GM21515 (cell line): ENCODE data around the gene RAB40B.

Experiments
- ATAC-seq: cut with Tn5 transposase; IDR thresholded peaks from one replicate; pipeline ENCODE4 v1.9.1; 2021; ENCODE audit not compliant: unreplicated experiment

RAB40B gene

DNA sequence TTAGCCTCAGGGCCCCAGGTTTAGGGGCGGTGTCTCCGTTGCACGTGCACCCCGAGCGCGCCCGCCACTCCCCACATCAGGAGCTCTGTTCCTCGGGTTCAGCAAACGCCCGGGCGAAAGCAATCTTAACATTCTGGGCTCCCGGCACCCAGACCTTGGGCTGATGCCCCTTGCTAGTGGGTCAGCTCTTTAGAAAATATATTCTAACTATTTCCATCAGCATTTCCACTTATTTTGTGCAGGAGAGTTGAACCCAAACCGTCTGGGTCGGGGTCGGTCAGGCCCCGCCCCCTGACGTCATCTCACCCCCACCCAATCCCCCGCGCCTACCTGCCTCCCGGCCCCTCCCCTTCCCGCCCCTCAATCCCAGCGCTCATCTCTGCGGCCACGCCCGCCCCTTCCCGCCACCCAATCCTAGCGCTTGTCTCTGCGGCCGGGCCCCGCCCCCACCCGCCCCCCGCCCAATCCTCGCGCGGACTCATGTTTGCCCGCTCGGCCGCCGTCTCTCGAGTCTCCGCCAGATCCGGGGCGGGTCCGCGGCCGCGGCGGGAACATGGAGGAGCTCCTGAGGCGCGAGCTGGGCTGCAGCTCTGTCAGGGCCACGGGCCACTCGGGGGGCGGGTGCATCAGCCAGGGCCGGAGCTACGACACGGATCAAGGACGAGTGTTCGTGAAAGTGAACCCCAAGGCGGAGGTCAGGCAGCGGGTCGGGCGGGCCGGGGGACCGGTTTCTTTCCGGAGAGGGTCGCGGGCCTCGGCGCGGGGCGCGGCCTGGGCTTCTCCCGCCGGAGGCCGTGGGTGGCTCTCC, 17.9 kb upstream of the RAB40B start, which contains the start of gene FN3KRP:
Gene FN3KRP, plus strand, starts transcription at position 504 of the 808 bp plus-strand sequence. Its CDS starts 50 bp downstream, at position 554.
- peak; percentile 59 for ATAC-seq

DNA sequence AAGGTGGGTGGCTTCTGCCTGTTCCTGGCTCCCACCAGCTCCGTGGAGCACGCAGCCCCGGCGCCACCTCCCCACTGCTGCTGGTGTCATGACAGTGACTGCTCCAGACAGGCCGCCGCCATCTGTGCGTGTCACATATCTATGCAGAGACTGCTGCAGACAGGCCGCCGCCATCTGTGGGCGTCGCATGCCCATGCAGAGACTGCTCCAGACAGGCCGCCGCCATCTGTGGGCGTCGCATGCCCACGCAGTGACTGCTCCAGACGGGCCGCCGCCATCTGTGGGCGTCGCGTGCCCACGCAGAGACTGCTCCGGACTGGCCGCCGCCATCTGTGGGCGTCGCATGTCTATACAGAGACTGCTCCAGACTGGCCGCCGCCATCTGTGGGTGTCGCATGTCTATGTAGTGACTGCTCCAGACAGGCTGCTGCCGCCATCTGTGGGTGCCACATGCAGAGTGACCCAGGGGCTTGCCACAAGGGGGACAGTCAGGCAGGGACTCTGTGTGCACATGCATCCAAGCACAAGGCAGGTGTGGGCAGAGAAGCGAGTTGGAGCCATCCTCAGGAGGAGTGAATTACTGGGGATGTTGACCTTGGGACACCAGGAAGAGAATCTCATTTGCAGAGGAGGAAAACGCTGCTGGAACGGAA, 14.7 kb upstream of the RAB40B start:
- no peak for ATAC-seq

DNA sequence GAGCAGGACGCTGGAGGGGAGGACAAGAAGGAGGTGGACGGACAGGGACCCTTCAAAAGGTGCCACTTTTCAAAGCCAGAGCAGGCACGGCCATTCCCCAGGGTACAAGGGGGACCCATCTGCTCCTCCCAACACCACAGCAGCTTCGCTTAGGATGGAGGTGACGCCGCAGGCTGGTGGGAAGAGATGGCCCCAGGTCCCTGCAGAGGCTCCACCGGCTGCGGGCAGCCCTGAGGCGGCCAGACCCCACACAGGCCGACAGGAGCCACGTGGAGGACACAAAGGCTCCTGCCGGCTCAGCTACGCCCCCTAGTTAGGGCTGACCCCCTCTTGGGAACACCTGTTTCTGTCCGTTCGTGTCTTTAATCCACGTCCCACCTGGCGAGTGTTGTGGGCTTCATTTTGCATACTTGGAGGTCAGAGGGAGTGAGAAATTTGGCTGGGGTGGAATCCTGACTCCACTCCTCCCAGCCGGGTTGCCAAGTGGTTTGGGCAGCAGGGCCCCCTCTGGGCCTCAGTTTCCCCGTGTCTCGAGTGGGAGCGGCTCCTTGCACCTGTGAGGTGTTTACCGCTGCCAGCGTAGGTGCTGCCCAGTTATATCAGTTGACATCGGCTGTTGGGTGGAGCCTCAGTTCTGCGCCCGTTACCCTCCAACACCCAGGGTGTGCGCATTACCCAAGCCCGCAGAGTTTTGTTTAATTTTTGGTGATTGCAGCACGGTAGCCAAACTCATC, 12.2 kb upstream of the RAB40B start:
- ATAC-seq: no peak

DNA sequence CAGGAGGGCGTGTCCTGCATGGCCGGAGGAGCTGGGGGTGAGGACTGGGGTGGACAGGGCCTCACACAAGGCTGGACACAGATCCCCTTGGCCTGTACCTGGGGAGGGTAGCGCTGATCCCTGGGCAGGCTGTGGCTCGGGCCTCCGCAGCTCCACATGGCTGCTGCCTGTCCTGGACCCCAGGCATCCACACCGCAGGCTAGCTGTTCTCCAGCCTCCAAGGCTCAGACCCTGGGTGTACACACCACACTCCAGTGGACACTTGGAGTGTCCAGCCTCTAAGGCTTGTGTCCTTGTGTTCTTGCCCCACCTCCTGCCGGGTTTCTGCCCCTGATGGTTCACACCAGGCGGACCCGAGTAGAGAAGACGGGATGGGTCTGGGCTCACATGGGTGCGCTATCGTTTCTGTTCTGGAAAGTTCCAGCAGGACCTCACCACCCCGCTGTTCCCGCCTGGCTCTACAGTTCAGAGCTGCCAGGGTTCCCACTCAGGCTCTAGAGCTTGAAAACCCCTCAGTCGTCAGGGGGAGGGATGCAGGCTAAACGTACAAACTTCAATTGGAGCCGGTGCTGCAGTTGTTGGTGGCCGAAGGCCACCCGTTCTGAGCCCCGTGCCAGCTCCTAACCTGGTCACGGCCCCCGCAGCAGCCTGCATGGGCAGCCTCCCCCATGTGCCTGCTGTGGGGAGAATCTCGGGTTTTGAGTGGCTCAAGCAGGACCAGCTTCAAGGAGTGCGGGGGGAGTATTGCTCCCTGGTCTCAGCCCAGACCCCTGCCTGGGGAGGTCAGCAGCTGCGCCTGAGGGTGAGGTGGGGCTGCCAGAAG, 11.4 kb upstream of the RAB40B start:
- no peak for ATAC-seq

DNA sequence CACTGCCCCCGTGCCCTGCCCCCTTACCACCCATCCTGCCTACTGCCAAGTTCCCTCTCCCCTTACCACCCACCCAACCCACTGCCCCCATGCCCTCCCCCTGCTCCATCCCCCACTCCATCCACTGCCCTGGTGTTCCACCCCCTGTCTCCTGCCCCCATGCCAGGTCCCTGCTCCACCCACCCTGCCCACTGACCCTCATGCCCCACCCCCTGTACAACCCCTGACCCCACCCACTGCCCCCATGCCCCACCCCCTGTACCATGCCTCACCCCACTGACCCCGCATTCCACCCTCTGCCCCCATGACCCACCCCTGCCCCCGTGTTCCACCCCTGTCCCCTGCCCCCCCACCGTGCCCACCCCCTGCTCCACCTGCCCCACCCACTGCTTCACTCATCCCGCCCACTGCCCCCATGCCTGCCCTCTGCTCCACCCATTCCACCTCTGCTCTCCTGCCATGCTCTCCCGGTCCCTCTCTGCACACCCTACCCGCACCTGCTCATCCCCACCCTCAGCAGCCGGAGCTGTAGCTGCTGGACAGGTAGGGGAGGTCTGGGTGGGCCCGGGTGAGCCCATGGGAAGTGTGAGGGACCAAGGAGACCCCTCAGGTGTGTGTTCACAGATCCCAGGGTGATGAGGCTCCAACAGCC, 10.7 kb upstream of the RAB40B start:
- ATAC-seq: no peak

DNA sequence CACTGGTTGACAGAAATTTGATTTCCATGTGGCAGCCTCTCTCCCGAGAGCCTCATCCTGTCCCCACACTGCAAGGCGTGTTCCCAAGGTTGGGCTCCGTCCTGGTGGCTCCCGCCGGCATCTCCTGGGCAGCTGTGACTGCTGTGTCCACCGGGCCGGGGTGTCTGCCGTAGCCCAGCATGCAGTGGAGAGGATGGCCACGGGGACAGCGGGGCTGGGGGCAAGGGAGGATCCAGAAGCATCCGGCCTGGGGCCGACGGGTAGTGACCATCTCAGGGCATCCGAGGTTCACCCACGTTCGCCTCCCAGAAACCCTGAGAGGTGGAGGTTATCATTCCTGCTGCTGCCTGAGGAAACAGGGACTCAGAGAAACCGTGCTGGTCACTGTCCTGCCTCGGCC, 7.3 kb upstream of the RAB40B start:
- no peak for ATAC-seq

DNA sequence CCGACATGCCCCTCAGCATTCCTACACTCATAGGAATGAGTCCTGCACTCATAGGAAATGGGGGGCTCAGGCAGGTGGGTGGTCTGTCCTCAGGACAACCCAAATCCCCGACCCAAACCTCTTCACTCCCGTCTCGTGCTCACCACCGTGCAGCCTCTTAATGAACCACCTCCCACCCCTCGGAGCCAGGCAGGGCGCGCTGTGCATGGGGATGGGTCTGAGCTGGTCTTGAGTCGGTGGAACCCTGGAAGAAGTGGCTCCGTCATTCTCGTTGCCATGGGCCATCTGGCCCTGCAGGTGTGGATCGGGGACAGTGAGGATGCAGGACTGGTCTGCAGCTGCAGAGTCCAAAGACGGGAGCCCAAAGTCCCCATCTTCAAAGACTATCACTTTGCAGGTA, 6.4 kb upstream of the RAB40B start:
- ATAC-seq: no peak

DNA sequence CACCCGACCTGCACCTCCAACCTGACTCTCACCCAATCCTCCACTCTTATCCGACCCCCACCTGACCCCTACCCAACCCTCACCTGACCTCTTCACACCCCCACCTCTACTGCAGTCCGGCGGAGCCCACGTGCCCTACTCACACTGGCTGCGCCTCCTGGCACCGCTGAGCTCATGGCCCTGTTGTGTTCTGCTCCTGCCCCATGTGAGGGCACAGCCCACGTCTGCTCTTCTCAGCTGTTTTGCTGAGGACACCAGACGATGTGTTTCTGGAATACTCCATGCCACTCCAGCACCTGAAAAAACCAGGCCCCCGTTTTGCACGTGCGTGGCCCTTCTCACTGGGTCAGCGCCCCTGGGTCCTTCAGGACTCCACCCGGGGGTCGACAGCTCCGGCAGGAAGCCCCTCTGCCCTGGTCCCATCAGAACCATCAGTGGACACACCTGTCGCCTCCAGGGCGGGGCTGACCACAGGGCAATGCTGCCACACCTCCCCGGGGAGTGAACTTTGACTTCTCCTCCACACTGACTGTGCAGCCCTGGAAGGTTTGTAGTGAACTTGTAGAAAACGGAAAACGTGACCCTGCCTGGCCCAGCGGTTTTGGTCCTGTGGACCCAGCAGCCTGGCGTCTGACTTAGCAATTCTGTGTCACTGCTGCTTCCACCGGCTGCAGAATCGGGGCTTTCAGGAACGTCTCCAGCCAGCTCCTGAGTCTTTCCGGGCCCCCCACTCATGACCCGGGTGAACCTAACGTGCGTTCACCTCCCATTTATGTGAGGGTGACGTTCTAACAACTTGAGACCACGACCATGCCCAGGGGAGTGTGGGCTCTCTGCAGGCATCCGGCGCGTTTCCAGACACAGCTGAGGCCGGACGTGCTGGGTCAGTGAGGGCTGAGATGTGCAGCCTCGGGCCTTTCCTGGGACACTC, 5.7 kb upstream of the RAB40B start:
- no peak for ATAC-seq

DNA sequence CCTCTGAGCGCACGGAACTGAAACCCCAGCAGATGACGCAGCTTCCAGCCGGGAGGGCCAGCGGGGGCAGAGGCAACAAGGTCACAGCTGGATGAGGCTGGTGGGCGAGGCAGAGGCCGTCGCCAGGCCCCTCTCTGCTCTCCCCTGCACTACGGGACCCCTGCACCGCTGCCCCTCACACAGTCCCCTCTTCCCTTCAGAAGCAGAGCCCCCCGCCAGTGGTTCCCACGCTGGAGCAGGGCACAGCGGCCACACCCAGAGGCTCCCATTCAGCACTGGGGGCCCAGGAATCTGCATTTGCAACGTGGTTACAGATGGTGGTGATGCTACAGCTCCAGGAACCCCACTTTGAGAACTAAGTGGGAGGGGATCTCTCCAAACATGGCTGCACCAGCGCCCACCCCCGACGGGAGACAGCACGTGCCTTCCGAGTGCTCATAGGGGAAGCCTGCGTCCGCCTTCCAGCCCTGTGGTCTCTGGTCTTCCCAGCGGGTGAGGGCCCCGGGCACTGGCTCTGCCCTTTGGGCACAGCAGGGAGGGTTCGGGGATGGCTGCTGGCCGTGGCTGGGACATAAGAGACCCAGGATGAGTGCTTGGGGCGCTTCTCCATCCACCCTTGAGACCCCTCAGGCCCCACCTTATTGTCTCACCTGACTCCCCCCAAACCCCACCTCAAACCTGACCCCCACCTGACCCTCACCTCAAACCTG, 4.7 kb upstream of the RAB40B start:
- no peak for ATAC-seq

DNA sequence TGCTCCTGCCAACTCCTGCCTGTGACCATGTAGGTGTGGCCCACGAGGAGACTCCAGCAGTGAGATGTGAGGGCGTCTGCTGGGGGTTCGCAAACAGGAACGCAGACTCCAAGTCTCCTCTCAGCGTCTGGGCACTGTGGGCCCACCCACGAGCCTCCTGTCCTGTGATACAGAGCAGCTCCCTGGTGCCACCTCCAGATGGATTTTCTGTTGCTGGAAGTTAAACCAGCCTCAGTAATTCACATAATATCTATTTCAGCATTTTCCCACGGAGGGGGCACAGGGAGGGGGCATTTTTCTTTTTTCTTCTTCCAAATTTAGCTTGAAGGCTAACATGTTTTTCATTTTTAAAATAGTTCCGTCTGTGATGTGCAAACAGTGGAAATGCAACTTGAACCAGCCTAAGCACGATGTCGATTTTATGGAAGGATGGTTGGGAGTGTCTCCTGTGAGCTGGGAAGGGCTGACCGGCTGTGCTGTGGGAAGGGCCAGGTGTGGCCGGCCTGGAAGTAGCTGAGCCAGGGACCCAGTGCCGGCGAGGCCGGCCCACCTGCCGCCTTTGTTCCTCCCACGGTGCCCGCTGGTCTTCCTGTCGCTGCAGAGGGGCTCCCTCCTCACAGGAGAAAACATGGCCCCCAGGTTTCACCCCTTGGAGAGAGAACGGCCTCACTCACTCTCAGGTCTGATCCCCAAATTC, 3.9 kb upstream of the RAB40B start:
- no peak for ATAC-seq

DNA sequence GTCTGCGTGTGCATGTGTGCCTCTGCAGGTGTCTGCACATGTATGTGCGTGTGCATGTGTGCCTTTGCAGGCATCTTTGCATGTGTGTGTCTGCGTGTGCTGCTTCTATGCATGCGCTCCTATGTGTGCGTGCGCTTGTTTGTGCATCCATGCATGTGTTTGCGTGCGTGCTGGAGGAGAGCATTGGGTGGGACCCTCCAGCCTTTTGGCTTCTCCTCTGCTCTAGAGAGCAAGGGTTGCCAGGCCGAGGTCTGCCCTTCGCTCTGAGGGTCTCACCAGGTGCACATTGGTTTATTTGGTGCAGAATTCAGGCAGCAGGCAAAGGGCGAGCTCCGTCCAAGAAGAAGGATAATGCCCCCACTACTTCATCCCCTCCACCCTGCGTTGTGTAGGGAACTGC, 1.1 kb upstream of the RAB40B start:
- no peak for ATAC-seq

DNA sequence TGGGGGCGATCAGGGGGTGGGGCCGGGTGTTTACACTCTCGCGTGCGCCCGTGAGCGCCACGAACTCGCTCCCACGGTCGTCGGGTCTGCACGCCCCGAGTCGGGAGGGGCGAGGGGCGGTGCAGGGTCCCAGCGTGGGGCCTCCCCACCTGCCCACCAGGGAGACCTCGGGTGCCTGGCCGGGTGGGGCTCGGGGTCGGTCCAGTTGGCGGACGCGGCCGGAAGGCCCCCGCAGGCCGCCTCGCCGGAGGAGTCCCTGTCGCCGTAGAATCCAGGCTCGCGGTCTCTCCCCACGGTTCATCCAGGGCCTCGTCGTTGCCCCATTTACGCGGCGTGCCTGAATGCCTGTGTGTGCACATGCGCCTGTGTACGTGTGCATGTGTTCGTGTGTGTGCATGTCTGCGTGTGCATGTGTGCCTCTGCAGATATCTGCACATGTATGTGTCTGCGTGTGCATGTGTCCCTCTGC, 510 bp upstream of the RAB40B start:
- no peak for ATAC-seq

DNA sequence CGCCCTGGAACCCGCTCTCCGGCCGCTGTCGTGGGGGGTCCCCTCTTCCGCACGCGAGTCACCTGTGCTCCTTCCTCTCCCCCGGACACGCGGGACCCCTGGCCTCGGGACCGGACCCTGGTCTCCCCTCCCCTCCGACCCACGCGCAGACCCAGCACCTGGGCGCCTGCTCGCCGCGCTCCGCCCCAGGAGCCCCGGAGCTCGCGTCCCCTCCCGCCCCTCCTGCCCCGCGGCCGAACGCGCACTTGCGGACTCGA, 762 bp downstream of the RAB40B start:
- ATAC-seq: no peak

DNA sequence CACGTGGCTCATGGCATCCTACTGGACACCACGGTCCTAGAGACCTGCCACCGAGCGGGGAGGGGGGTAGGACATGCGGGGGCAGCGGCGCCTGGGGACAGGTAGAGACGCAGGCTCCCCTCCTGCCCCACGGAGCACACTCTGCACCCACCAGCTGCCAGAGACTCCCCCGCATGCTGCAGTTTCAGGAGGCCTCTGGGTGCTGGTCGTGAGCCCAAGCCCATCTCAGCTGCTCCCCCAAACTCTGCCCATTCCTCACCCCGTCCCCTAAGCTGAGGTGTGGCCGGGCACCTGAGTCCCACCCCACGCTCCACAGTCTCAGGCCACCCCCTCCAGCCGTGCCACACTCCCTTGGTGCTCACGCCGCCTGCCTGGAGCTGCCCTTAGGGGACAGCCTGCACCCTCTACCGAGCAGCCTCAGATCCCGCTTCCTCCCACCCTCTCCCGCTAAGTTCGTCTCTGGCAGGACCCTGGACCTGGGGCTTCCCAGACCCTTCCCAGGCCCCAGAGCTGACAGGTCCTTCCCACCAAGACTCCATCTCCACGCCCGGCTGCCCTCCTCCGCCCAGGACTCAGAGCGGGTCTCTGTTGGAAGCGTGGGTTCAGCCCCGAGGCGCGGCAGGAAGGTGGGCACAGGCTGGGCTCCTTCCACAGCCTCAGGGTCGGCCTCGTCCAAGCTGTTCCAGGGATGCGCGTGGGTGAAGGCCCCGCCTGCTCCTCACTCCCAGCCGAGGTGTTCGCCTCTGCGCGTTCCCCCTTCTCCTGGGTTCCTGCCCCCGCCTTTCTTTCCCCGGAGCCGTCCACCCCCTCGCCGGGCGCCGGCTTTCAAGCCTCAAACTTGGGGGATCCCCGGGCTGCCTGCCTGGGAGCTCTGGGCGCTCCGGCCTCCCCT, 1.3 kb downstream of the RAB40B start:
- no peak for ATAC-seq

DNA sequence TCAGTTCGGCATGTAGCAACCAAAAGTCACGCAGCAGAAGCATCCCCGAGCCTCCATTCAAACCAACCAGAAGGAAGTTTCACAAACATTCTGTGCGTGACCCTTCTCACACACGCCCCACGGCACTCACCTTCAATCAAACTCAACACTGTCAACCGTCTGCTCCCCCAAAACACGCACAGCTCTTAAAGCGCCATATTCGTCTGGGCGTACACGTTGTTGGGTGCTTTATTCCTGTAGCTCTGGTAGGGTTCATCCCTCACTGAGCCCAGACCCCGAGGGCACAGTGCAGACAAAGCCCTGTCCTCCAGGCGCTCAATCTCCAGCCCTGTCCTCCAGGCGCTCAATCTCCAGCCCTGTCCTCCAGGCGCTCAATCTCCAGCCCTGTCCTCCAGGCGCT, 2.2 kb downstream of the RAB40B start:
- ATAC-seq: no peak

DNA sequence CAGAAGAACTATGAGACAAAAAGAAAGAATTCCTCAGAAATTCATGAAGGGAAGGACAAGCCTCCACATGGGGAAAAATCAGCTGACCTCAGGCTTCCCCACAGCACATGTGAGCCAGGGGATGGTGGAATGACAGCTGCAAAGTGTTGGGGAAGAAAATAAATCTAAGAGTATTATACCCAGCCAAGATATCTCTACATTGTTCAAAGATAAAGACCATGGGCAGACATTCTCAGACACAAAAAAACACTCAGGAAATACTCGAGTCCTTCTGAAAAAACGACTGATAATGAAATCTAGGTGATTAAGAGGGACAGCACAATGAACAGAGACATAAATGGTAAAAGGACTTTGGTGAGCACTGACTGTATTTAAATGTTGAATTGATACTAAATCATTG, 3.9 kb downstream of the RAB40B start:
- no peak for ATAC-seq

DNA sequence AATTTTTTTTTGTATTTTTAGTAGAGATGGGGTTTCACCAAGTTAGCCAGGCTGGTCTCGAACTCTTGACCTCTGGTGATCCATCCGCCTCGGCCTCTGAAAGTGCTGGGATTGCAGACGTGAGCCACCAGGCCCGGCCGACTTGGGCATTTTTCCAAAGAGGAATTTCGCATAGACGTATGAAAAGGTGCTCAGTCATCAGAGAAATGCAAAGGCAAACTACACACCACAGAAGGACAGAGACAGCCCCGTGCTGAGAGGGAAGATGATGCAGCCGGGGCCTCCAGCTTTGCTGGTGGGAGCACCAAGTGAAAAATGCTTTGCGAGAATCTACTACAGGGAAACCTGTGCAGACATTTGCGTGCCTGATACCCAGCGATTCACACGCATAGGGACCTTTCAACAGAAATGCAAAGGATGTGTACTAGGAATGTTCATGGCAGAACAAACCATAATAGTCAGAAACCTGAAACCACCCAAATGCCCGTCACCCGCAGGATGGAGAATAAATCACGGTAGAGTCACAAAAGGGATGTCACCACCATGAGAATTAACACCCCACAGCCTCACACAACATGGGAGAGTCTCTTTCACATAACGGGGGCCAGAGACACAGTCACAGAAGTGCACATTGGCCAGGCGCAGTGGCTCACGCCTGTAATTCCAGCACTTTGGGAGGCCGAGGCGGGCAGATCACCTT, 5.2 kb downstream of the RAB40B start:
- no peak for ATAC-seq
